T1000 (cell line): ENCODE data around the gene MAG.
A peak's percentile ranks its signal among the peaks of the same experiment; 100 is the strongest.

Source experiments
- DNase-seq: peaks from one replicate; lab custom pipeline; 2025; ENCODE audit warnings: mixed read lengths; lab: John Stamatoyannopoulos, UW

The MAG gene

GRCh38 chr19:35318679-35319448, 26.9 kb downstream of the MAG start:
- peak; percentile 92 for DNase-seq

GRCh38 chr19:35320065-35320713, 28.2 kb downstream of the MAG start:
- no peak for DNase-seq

GRCh38 chr19:35321291-35321690, 29.3 kb downstream of the MAG start:
- DNase-seq: no peak

- DNase-seq: no peak
These were observed 30.1 kb downstream of the MAG start for GRCh38 chr19:35322014-35322413.

GRCh38 chr19:35327642-35328041, 35.7 kb downstream of the MAG start:
- no peak for DNase-seq

- no peak for DNase-seq
These were observed 36.9 kb downstream of the MAG start, which contains the start of gene CD22 for GRCh38 chr19:35328851-35329285. TSS of gene CD22 (plus strand) at chr19:35329187. CDS start at chr19:35332041, 2,854 bp downstream.

GRCh38 chr19:35329323-35329722, 37.4 kb downstream of the MAG start:
- no peak for DNase-seq

GRCh38 chr19:35330475-35330874, 38.5 kb downstream of the MAG start:
- DNase-seq: no peak

- DNase-seq: no peak
These were observed 39.7 kb downstream of the MAG start for GRCh38 chr19:35331551-35332214.

- DNase-seq: no peak
These were observed 40.9 kb downstream of the MAG start for GRCh38 chr19:35332817-35333216.

- no peak for DNase-seq
These were observed 42.3 kb downstream of the MAG start for GRCh38 chr19:35334144-35334753.

GRCh38 chr19:35336166-35336955, 44.4 kb downstream of the MAG start:
- DNase-seq: no peak

GRCh38 chr19:35337097-35337983, 45.4 kb downstream of the MAG start:
- DNase-seq: no peak

- DNase-seq: no peak
These were observed 46.0 kb downstream of the MAG start for GRCh38 chr19:35337984-35338296.

- no peak for DNase-seq
These were observed 48.5 kb downstream of the MAG start for GRCh38 chr19:35340431-35340830.

- no peak for DNase-seq
These were observed 49.0 kb downstream of the MAG start for GRCh38 chr19:35341006-35341405.

- DNase-seq: no peak
These were observed 49.7 kb downstream of the MAG start for GRCh38 chr19:35341565-35342225.

GRCh38 chr19:35342430-35342829, 50.5 kb downstream of the MAG start:
- DNase-seq: no peak

GRCh38 chr19:35344511-35345031, 52.6 kb downstream of the MAG start:
- no peak for DNase-seq

GRCh38 chr19:35345671-35346111, 53.7 kb downstream of the MAG start:
- DNase-seq: no peak
